K562 (cell line): ENCODE results near the gene CD244. TPM values are rescaled to one million over a fixed set of nuclear protein-coding genes. Genes with fewer than 3 reads are reported as not detected.

ENCODE experiments used
- ATAC-seq: fragments of 200-7000 bp; cut with Tn5 transposase; 3 replicates; pipeline ENCODE4 v1.9.1; 2020; ENCODE audit warnings: moderate library complexity
- BruUV-seq: library from RNA; stranded (reverse); fragments of 400-500 nt; replicated peaks from 2 replicates; lab custom pipeline; 2021; lab: Mats Ljungman, UMichigan
- CTCF ChIA-PET: fragments of 300-600 bp; formaldehyde crosslinking; extraction: SDS; loops from one replicate; lab custom pipeline; 2021; ENCODE audit warnings: low intra/inter-chr PET ratio; lab: Yijun Ruan, JAX
- POLR2A ChIA-PET: fragments of 300-600, 350-650 bp; sonication (Branson Sonifier 250); formaldehyde crosslinking; extraction: SDS; loops from one replicate; lab custom pipeline; 2021; ENCODE audit warnings: antibody characterized with exemption, inconsistent platforms; lab: Yijun Ruan, JAX
- DNase-seq, 4 experiments: peaks; one replicate each; pipeline versions ENCODE4 v3.0.0 to v3.0.0-alpha.2; 2011 to 2018; ENCODE audit warnings: low spot score in 3 of 4, mixed read lengths in 3 of 4; ENCODE audit errors: extremely low read depth in 1 of 4
- FAIRE-seq: peaks from 2 replicates; lab custom pipeline; 2011; peaks lifted over from hg19 to GRCh38; lab: Jason Lieb, UNC
- H2AFZ ChIP-seq: 2 replicates; pipeline ENCODE4 v1.6.0; 2011; ENCODE audit warnings: low read depth, low read length, control low read depth, inconsistent platforms
- H3K27ac ChIP-seq: fragments of 200-600 bp; 3 replicates; pipeline ENCODE4 v1.8.0; 2011; ENCODE audit warnings: low read depth, mild to moderate bottlenecking, control low read depth, inconsistent platforms, low read length, moderate library complexity, mixed read lengths; ENCODE audit errors: extremely low read depth
- H3K27me3 ChIP-seq, 2 experiments: fragments of 300-600 bp in 1 of 2; 2 replicates in 1 of 2; 3 replicates in 1 of 2; pipeline versions ENCODE4 v1.6.0 to v1.8.0; 2011; ENCODE audit warnings: inconsistent platforms in 2 of 2, low read length in 2 of 2, mild to moderate bottlenecking in 1 of 2, mixed read lengths in 1 of 2, moderate library complexity in 1 of 2; ENCODE audit not compliant: control insufficient read depth in 2 of 2, insufficient read depth in 2 of 2
- H3K36me3 ChIP-seq: fragments of 300-600 bp; 3 replicates; pipeline ENCODE4 v1.8.0; 2011; ENCODE audit warnings: mild to moderate bottlenecking, low read length, inconsistent platforms; ENCODE audit not compliant: control insufficient read depth, insufficient read depth
- H3K4me1 ChIP-seq, 2 experiments: fragments of 200-600 bp in 1 of 2; replicated peaks in 1 of 2; 2 replicates in 1 of 2; 3 replicates in 1 of 2; pipeline versions ENCODE4 v1.5.1 to v1.8.0; 2011; ENCODE audit warnings: inconsistent platforms in 2 of 2, low read length in 2 of 2, mild to moderate bottlenecking in 1 of 2, mixed read lengths in 1 of 2, moderate library complexity in 1 of 2; ENCODE audit not compliant: control insufficient read depth in 2 of 2, insufficient read depth in 2 of 2
- H3K4me2 ChIP-seq: 2 replicates; pipeline ENCODE4 v1.6.1; 2011; ENCODE audit warnings: low read length, control low read depth, inconsistent platforms, mixed read lengths; ENCODE audit not compliant: insufficient read depth
- H3K4me3 ChIP-seq: fragments of 200-600 bp; sonication (generic), shearing (Covaris generic); 2 replicates; pipeline ENCODE4 v1.5.1; 2016; ENCODE audit warnings: control low read depth, inconsistent platforms
- H3K79me2 ChIP-seq: fragments of 200-600 bp; 3 replicates; pipeline ENCODE4 v1.8.0; 2011; ENCODE audit warnings: low read length, inconsistent platforms; ENCODE audit not compliant: control insufficient read depth, insufficient read depth
- H3K9ac ChIP-seq, 2 experiments: 2 replicates each; pipeline versions ENCODE4 v1.6.0 to v1.6.1; 2011; ENCODE audit warnings: low read depth in 2 of 2, low read length in 2 of 2, control low read depth in 1 of 2, inconsistent platforms in 1 of 2, mild to moderate bottlenecking in 1 of 2, mixed read lengths in 1 of 2; ENCODE audit not compliant: insufficient read depth in 1 of 2
- H3K9me1 ChIP-seq: one replicate; pipeline ENCODE4 v1.6.0; 2011; ENCODE audit warnings: inconsistent platforms, mild to moderate bottlenecking, low read length, moderate library complexity; ENCODE audit not compliant: control insufficient read depth, insufficient read depth
- H3K9me3 ChIP-seq: replicated peaks from 2 replicates; pipeline ENCODE4 v1.5.1; 2011; ENCODE audit warnings: low read depth, low read length, inconsistent platforms; ENCODE audit not compliant: control insufficient read depth, insufficient read depth
- H4K20me1 ChIP-seq: replicated peaks from 2 replicates; pipeline ENCODE4 v1.6.1; 2011; ENCODE audit warnings: low read length, inconsistent platforms, mixed read lengths; ENCODE audit not compliant: control insufficient read depth, insufficient read depth
- CAMTA2 ChIP-seq: fragments of 250-450 bp; sonication (Bioruptor Pico); conservative IDR thresholded peaks from 2 replicates; pipeline ENCODE4 v1.5.1; 2022
- SAFB2 ChIP-seq: fragments of 200-400 bp; formaldehyde crosslinking; IDR thresholded peaks from 2 replicates; pipeline ENCODE4 v1.6.1; 2018; ENCODE audit warnings: borderline replicate concordance, low read length, low read depth, moderate library complexity; ENCODE audit not compliant: severe bottlenecking
- SAP30 ChIP-seq: fragments of 200-600 bp; sonication (generic); IDR thresholded peaks from 2 replicates; pipeline ENCODE4 v1.6.1; 2012; ENCODE audit warnings: borderline replicate concordance, low read depth, mild to moderate bottlenecking, moderate library complexity, low read length, control low read depth, inconsistent platforms; ENCODE audit not compliant: insufficient read depth, poor library complexity, severe bottlenecking
- TARDBP ChIP-seq: fragments of 450-650 bp; IDR thresholded peaks from 2 replicates; pipeline ENCODE4 v1.6.1; 2016
- ZZZ3 ChIP-seq: fragments of 450-650 bp; IDR thresholded peaks from 2 replicates; pipeline ENCODE4 v1.6.1; 2016; ENCODE audit warnings: antibody characterized with exemption, mild to moderate bottlenecking, moderate library complexity
- WGBS: fragments of 100-300 bp; shearing (Covaris generic); methylation state at CpG from one replicate; pipeline ENCODE4 v1.1.6; 2016; ENCODE audit warnings: low coverage, mixed read lengths; ENCODE audit not compliant: insufficient coverage; ENCODE audit errors: missing lambda C conversion rate; 5-methylcytosine and 5-hydroxymethylcytosine counted together
- in situ Hi-C: fragments of 300-500 bp; cut with MboI; formaldehyde crosslinking; loops from 4 replicates; pipeline ENCODE4 v1.15.0; 2018; ENCODE audit warnings: inconsistent platforms, mixed read lengths
- intact Hi-C: fragments of 100-400 bp; cut with micrococcal nuclease; formaldehyde crosslinking; loops from 2 replicates; pipeline ENCODE4 v1.14.2; 2022
- polyA plus RNA-seq, 8 experiments: library from polyadenylated mRNA; depleted of rRNA in 4 of 8; stranded (reverse) in 5 of 8; unstranded in 3 of 8; fragments of >200 nt; fragmentation: Nextera tagmentation in 2 of 8; fragmentation: Illumina TruSeq in 1 of 8; extraction: Ambion mirVana in 2 of 8; extraction: Trizol in 1 of 8; gene quantifications; 2 replicates each; pipeline versions ENCODE4 v1.2.1 to v1.2.3, GENCODE V29; 2011 to 2014; ENCODE audit warnings: inconsistent platforms in 1 of 8, missing spikeins in 1 of 8
- total RNA-seq, 7 experiments: library from RNA; depleted of rRNA in 6 of 7; stranded (reverse); fragments of >200 nt in 6 of 7; fragmentation: Illumina TruSeq in 2 of 7; extraction: Trizol in 2 of 7; gene quantifications; 2 replicates each; pipeline versions ENCODE4 v1.2.1 to v1.2.3, GENCODE V29; 2011 to 2021; ENCODE audit warnings: low replicate concordance in 1 of 7

CD244 gene
- total and polyA plus RNA-seq, 9 of the 15 experiments (the other 6 are each of a cell fraction or from before 2014, with no cell fraction given) = not detected

DNA sequence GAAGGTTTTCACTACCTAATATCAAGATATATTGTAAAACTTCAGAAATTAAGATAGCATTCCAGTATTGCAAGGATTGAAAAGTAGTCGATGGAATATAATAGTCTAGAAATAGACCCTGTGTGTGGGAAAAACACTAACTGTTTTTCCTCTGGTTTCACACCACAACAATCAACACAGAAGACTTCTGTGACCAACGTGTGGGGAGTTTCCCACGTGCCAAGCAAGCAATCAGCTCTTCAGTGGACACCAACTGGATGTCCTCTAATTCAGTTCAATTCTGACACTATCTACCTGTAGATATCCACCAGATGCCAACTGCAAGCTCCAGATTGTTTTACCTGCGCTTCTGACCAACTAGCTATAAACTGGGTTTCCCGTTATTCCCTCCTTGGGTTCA is 12.1 kb downstream of the CD244 start:
- 0% methylated on average over 5 of the region's 5 CpGs for WGBS
- intact Hi-C loops = no loop called here
- H3K9me1 ChIP-seq = no peaks in the 10 kb centered on the region
- no TSS peak for BruUV-seq
- in situ Hi-C loops = no loop called here
- no peaks in the 10 kb centered on the region for H3K79me2 ChIP-seq
- ATAC-seq (no peak), DNase-seq (no peak), FAIRE-seq (no peak)
- H3K4me2 ChIP-seq = no peak overlapping the region
- H3K36me3 ChIP-seq = no peaks in the 10 kb centered on the region
- H3K9me3 ChIP-seq = no peaks in the 10 kb centered on the region
- CTCF ChIA-PET = no interaction called here
- no peaks in the 10 kb centered on the region for H3K4me1 ChIP-seq
- no peak overlapping the region for H2AFZ ChIP-seq
- no peak overlapping the region for H3K4me3 ChIP-seq
- H3K9ac ChIP-seq = no peak overlapping the region
- TF ChIP-seq SAFB2 (no peak), ZZZ3 (no peak)
- H4K20me1 ChIP-seq = no peaks in the 10 kb centered on the region
- no peak overlapping the region for H3K27ac ChIP-seq
- POLR2A ChIA-PET = no interaction called here
- peaks cover 0 to 8% of the 10 kb centered on the region in 2 experiments; a peak in 2 of 5 replicates for H3K27me3 ChIP-seq

DNA sequence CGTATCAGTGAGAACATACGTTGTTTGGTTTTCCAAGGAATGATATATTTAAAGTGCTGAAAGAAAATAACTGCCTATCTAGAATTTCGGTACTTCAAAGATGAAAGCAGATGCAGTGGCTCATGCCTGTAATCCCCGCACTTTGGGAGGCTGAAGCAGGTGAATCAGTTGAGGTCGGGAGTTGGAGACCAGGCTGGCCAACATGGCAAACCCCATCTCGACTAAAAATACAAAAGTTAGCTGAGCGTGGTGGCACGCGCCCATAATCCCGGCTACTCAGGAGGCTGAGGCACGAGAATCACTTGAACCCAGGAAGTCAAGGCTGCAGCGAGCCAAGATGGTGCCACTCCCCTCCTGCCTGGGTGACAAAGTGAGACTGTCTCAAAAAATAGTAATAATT is 16.4 kb downstream of the CD244 start:
- in situ Hi-C loops = loop anchor here (25.0 kb wide), 1 partner anchor 241 kb away; the partner anchor contains the start of genes KLHDC9 and NECTIN4
- FAIRE-seq = no peak
- H3K27ac ChIP-seq = no peak overlapping the region

More for the DNA sequence above, 16.4 kb downstream of the CD244 start:
- no TSS peak for BruUV-seq
- Histone ChIP-seq H3K4me1 (peaks cover 3 to 4% of the 10 kb centered on the region in 2 experiments; a peak in 2 of 5 replicates), H2AFZ (no peak overlapping the region), H3K79me2 (no peaks in the 10 kb centered on the region), H3K4me2 (no peak overlapping the region), H3K27me3 (peaks cover 0 to 8% of the 10 kb centered on the region in 2 experiments; a peak in 2 of 5 replicates), H3K4me3 (no peak overlapping the region), H3K9me1 (no peaks in the 10 kb centered on the region), H3K36me3 (no peaks in the 10 kb centered on the region), H3K9me3 (no peaks in the 10 kb centered on the region), H4K20me1 (no peaks in the 10 kb centered on the region), H3K9ac (no peak overlapping the region)
- no peak for TF ChIP-seq TARDBP
- no peak for TF ChIP-seq SAP30
- TF ChIP-seq CAMTA2 = no peak
- no peak for ATAC-seq
- 17% methylated on average over 12 of the region's 12 CpGs for WGBS
- intact Hi-C loops = no loop called here
- CTCF ChIA-PET = no interaction called here
- POLR2A ChIA-PET = interaction anchor here (0.9 kb wide), 1 partner anchor 12 kb away, joined by 3 read pairs; no protein-coding TSS in a partner anchor
- DNase-seq = no peak
